ENCODE data around the gene PSMD6.
A peak's percentile ranks its signal among the peaks of the same experiment; 100 is the strongest.

PSMD6 gene

GRCh38 chr3:63976872-63977200 lies 46.5 kb downstream of the PSMD6 start:
- DNase-seq = no peak

GRCh38 chr3:63976161-63976871 lies 47.0 kb downstream of the PSMD6 start:
- DNase-seq = no peak

GRCh38 chr3:63975723-63976122 lies 47.6 kb downstream of the PSMD6 start:
- DNase-seq = no peak

- DNase-seq = no peak
These were observed 48.8 kb downstream of the PSMD6 start for GRCh38 chr3:63974451-63974850.

GRCh38 chr3:63973406-63973805 lies 49.9 kb downstream of the PSMD6 start:
- no peak for DNase-seq

GRCh38 chr3:63972987-63973386 lies 50.3 kb downstream of the PSMD6 start:
- DNase-seq = no peak

- DNase-seq = no peak
These were observed 51.1 kb downstream of the PSMD6 start for GRCh38 chr3:63972196-63972595.

GRCh38 chr3:63970631-63971475 lies 52.4 kb downstream of the PSMD6 start:
- DNase-seq = no peak

GRCh38 chr3:63969876-63970275 lies 53.4 kb downstream of the PSMD6 start:
- DNase-seq = no peak

GRCh38 chr3:63968612-63969350 lies 54.5 kb downstream of the PSMD6 start:
- no peak for DNase-seq

- DNase-seq = peak; percentile 34
These were observed 55.4 kb downstream of the PSMD6 start for GRCh38 chr3:63967675-63968611.

GRCh38 chr3:63966871-63967270 lies 56.4 kb downstream of the PSMD6 start:
- DNase-seq = no peak

- no peak for DNase-seq
These were observed 57.3 kb downstream of the PSMD6 start for GRCh38 chr3:63966007-63966406.

GRCh38 chr3:63964681-63965485 lies 58.4 kb downstream of the PSMD6 start:
- DNase-seq = no peak

- no peak for DNase-seq
These were observed 59.8 kb downstream of the PSMD6 start for GRCh38 chr3:63963496-63963895.

GRCh38 chr3:63961891-63962290 lies 61.4 kb downstream of the PSMD6 start:
- DNase-seq = no peak

Data from activated effector memory CD4-positive, alpha-beta T cell treated with Interleukin-2 at 50 U/mL for 16 hours (primary cell).